H9 (cell line): ENCODE results near the gene ZNF844. TPM values are rescaled to one million over a fixed set of nuclear protein-coding genes. Genes with fewer than 3 reads are reported as not detected.

ENCODE experiments used
- DNase-seq: peaks from one replicate; pipeline ENCODE4 v3.0.0-alpha.2; 2017
- H2AFZ ChIP-seq: one replicate; pipeline ENCODE4 v1.6.1; 2013; ENCODE audit warnings: mild to moderate bottlenecking, low read length, control low read depth, moderate library complexity
- H2AK5ac ChIP-seq: 2 replicates; pipeline ENCODE4 v1.6.1; 2013; ENCODE audit warnings: low read length, control low read depth, mixed read lengths; ENCODE audit not compliant: insufficient read length
- H2BK120ac ChIP-seq: one replicate; pipeline ENCODE4 v1.6.1; 2013; ENCODE audit warnings: low read depth, mild to moderate bottlenecking, low read length, control low read depth, inconsistent platforms; ENCODE audit not compliant: poor library complexity, severe bottlenecking
- H2BK12ac ChIP-seq: 2 replicates; pipeline ENCODE4 v1.6.1; 2013; ENCODE audit warnings: low read length, control low read depth, mixed read lengths, low read depth; ENCODE audit not compliant: insufficient read length
- H2BK15ac ChIP-seq: 2 replicates; pipeline ENCODE4 v1.6.1; 2013; ENCODE audit warnings: low read depth, low read length, control low read depth
- H2BK20ac ChIP-seq: one replicate; pipeline ENCODE4 v1.6.1; 2013; ENCODE audit warnings: low read depth, mild to moderate bottlenecking, low read length, control low read depth, inconsistent platforms; ENCODE audit not compliant: poor library complexity, severe bottlenecking
- H2BK5ac ChIP-seq: 2 replicates; pipeline ENCODE4 v1.6.1; 2013; ENCODE audit warnings: low read length, control low read depth, mixed read lengths; ENCODE audit not compliant: insufficient read length
- H3K14ac ChIP-seq: 2 replicates; pipeline ENCODE4 v1.6.1; 2013; ENCODE audit warnings: low read length, control low read depth; ENCODE audit not compliant: insufficient read depth
- H3K18ac ChIP-seq: 2 replicates; pipeline ENCODE4 v1.6.1; 2013; ENCODE audit warnings: low read depth, mild to moderate bottlenecking, mixed read lengths, low read length, control low read depth; ENCODE audit not compliant: insufficient read length
- H3K23ac ChIP-seq: 2 replicates; pipeline ENCODE4 v1.6.1; 2013; ENCODE audit warnings: low read length, control low read depth, mixed read lengths, low read depth; ENCODE audit not compliant: insufficient read length
- H3K23me2 ChIP-seq: 2 replicates; pipeline ENCODE4 v1.6.1; 2013; ENCODE audit warnings: low read depth, mild to moderate bottlenecking, mixed read lengths, low read length, control low read depth; ENCODE audit not compliant: insufficient read length, poor library complexity, severe bottlenecking
- H3K27ac ChIP-seq: 2 replicates; pipeline ENCODE4 v1.5.1; 2013; ENCODE audit warnings: low read length, control low read depth, mixed read lengths, low read depth; ENCODE audit not compliant: insufficient read length
- H3K27me3 ChIP-seq: 2 replicates; pipeline ENCODE4 v1.6.1; 2013; ENCODE audit warnings: low read length, control low read depth, inconsistent platforms; ENCODE audit not compliant: insufficient read depth
- H3K4ac ChIP-seq: 2 replicates; pipeline ENCODE4 v1.6.1; 2013; ENCODE audit warnings: low read depth, mild to moderate bottlenecking, control low read depth, inconsistent platforms, low read length, moderate library complexity
- H3K4me1 ChIP-seq: 2 replicates; pipeline ENCODE4 v1.6.1; 2013; ENCODE audit warnings: low read length, control low read depth, inconsistent platforms; ENCODE audit not compliant: insufficient read depth
- H3K4me2 ChIP-seq: 2 replicates; pipeline ENCODE4 v1.6.1; 2013; ENCODE audit warnings: low read length, control low read depth, mixed read lengths; ENCODE audit not compliant: insufficient read length, insufficient read depth
- H3K56ac ChIP-seq: 2 replicates; pipeline ENCODE4 v1.6.1; 2013; ENCODE audit warnings: low read depth, mild to moderate bottlenecking, mixed read lengths, low read length, control low read depth; ENCODE audit not compliant: insufficient read length
- H3K79me1 ChIP-seq: 2 replicates; pipeline ENCODE4 v1.6.1; 2013; ENCODE audit warnings: low read depth, mild to moderate bottlenecking, moderate library complexity, low read length, control low read depth, inconsistent platforms; ENCODE audit not compliant: insufficient read depth, poor library complexity, severe bottlenecking
- H3K79me2 ChIP-seq: 2 replicates; pipeline ENCODE4 v1.6.1; 2013; ENCODE audit warnings: low read length, control low read depth, inconsistent platforms; ENCODE audit not compliant: insufficient read depth
- H3K9ac ChIP-seq: 2 replicates; pipeline ENCODE4 v1.6.1; 2013; ENCODE audit warnings: low read length, control low read depth, mixed read lengths; ENCODE audit not compliant: insufficient read length; ENCODE audit errors: extremely low read depth
- H3K9me3 ChIP-seq: one replicate; pipeline ENCODE4 v1.6.1; 2013; ENCODE audit warnings: low read depth, low read length, inconsistent platforms; ENCODE audit not compliant: control insufficient read depth
- H3T11ph ChIP-seq: one replicate; pipeline ENCODE4 v1.6.1; 2013; ENCODE audit warnings: mild to moderate bottlenecking, low read length, control low read depth, inconsistent platforms
- H4K20me1 ChIP-seq: one replicate; pipeline ENCODE4 v1.6.1; 2013; ENCODE audit not compliant: control insufficient read depth, insufficient read length, insufficient read depth
- H4K5ac ChIP-seq: 2 replicates; pipeline ENCODE4 v1.6.1; 2013; ENCODE audit warnings: low read depth, mild to moderate bottlenecking, mixed read lengths, low read length, control low read depth; ENCODE audit not compliant: insufficient read length
- H4K8ac ChIP-seq: replicated peaks from 2 replicates; pipeline ENCODE4 v1.6.1; 2013; ENCODE audit warnings: low read length, control low read depth, mixed read lengths, low read depth; ENCODE audit not compliant: insufficient read length
- H4K91ac ChIP-seq: 2 replicates; pipeline ENCODE4 v1.6.1; 2013; ENCODE audit warnings: low read depth, mild to moderate bottlenecking, moderate library complexity, mixed read lengths, low read length, control low read depth; ENCODE audit not compliant: insufficient read length
- H3K27ac Mint-ChIP-seq, 3 experiments: 2 replicates in 2 of 3; 3 replicates in 1 of 3; pipeline ENCODE4 v1.8.0; 2020 to 2021; ENCODE audit warnings: mixed read lengths in 3 of 3, mild to moderate bottlenecking in 1 of 3, moderate library complexity in 1 of 3
- H3K27me3 Mint-ChIP-seq: 2 replicates; pipeline ENCODE4 v1.8.0; 2021; ENCODE audit warnings: low read depth, mild to moderate bottlenecking, moderate library complexity, mixed read lengths
- H3K36me3 Mint-ChIP-seq, 3 experiments: 2 replicates in 2 of 3; 3 replicates in 1 of 3; pipeline ENCODE4 v1.8.0; 2020 to 2021; ENCODE audit warnings: low read depth in 3 of 3, mixed read lengths in 3 of 3; ENCODE audit not compliant: insufficient read depth in 1 of 3
- H3K4me1 Mint-ChIP-seq, 2 experiments: 2 replicates each; pipeline ENCODE4 v1.8.0; 2020; ENCODE audit warnings: mixed read lengths in 2 of 2
- H3K4me3 Mint-ChIP-seq, 2 experiments: 2 replicates in 1 of 2; 3 replicates in 1 of 2; pipeline ENCODE4 v1.8.0; 2020 to 2021; ENCODE audit warnings: mild to moderate bottlenecking in 2 of 2, mixed read lengths in 2 of 2, moderate library complexity in 1 of 2
- H3K9me3 Mint-ChIP-seq, 2 experiments: 2 replicates in 1 of 2; 3 replicates in 1 of 2; pipeline ENCODE4 v1.8.0; 2020; ENCODE audit warnings: mild to moderate bottlenecking in 2 of 2, mixed read lengths in 2 of 2, moderate library complexity in 1 of 2
- CTCF ChIP-seq: fragments of 200-600 bp; sonication (generic); conservative IDR thresholded peaks from 3 replicates; pipeline ENCODE4 v1.8.0; 2021; ENCODE audit warnings: antibody characterized with exemption, mild to moderate bottlenecking
- WGBS: extraction: QIAGEN DNeasy Blood & Tissue Kit; methylation state at CpG from one replicate; pipeline ENCODE4 v1.1.7; 2013; ENCODE audit warnings: missing lambda C conversion rate, low lambda C conversion rate, mixed read lengths; ENCODE audit not compliant: insufficient read length; ENCODE audit errors: extremely low coverage; 5-methylcytosine and 5-hydroxymethylcytosine counted together
- total RNA-seq: library from RNA; stranded (reverse); gene quantifications from 2 replicates; pipeline ENCODE4 v1.2.1, GENCODE V29; 2021

The ZNF844 gene
- total RNA-seq, 1 experiment from 2014 or later: 10.0 TPM

- Mint-ChIP-seq H3K9me3 (peaks cover 11 to 13% of the 10 kb centered on the region in 2 experiments; a peak in 4 of 5 replicates), H3K36me3 (peaks cover 5 to 27% (median 25%) of the 10 kb centered on the region in 3 experiments; a peak in 6 of 7 replicates), H3K27ac (no peak overlapping the region), H3K27me3 (peaks cover 37% of the 10 kb centered on the region), H3K4me1 (peaks cover 11 to 21% of the 10 kb centered on the region in 2 experiments), H3K4me3 (peak overlapping the region; percentile 66 to 78)
- no peaks in the 10 kb centered on the region; the same call in 1 of the 2 replicates for H3K27me3 ChIP-seq
- no peak overlapping the region for H3K27ac ChIP-seq
- H3K23me2 ChIP-seq: peaks cover 5% of the 10 kb centered on the region
- H4K91ac ChIP-seq: no peak overlapping the region
- no peaks in the 10 kb centered on the region; the same call in 1 of the 2 replicates for H3K4me1 ChIP-seq
- no peak overlapping the region for H2AFZ ChIP-seq
- peaks cover 9% of the 10 kb centered on the region for H3K9me3 ChIP-seq
- no peak overlapping the region for H2BK12ac ChIP-seq
- H4K20me1 ChIP-seq: no peaks in the 10 kb centered on the region
- no peak for DNase-seq
- H2BK120ac ChIP-seq: no peak overlapping the region
- H3K56ac ChIP-seq: no peak overlapping the region
- H4K5ac ChIP-seq: no peak overlapping the region
- no peaks in the 10 kb centered on the region for H3K79me1 ChIP-seq
- no CpG with 5 or more reads among the region's 2 CpGs for WGBS
- H3K4ac ChIP-seq: no peak overlapping the region
- H3K79me2 ChIP-seq: no peaks in the 10 kb centered on the region
- H2AK5ac ChIP-seq: no peak overlapping the region
- H3K23ac ChIP-seq: no peak overlapping the region
- H3K18ac ChIP-seq: no peak overlapping the region
- no peak overlapping the region for H2BK15ac ChIP-seq
- no peak for TF ChIP-seq CTCF
- H3K9ac ChIP-seq: no peak overlapping the region
- H3T11ph ChIP-seq: no peak overlapping the region
- H2BK5ac ChIP-seq: no peak overlapping the region
- no peak overlapping the region for H2BK20ac ChIP-seq
- no peak overlapping the region for H3K4me2 ChIP-seq
- no peak overlapping the region for H3K14ac ChIP-seq
- no peak overlapping the region for H4K8ac ChIP-seq
These were observed 30.3 kb upstream of the ZNF844 start for GRCh38 chr19:12034198-12034597.
